ENCODE results near the gene GKN2. TPM values are rescaled to one million over a fixed set of nuclear protein-coding genes. Genes with fewer than 3 reads are reported as not detected.
A peak's percentile ranks its signal among the peaks of the same experiment; 100 is the strongest.

Gene GKN2
- total and polyA plus RNA-seq, 9 of the 15 experiments (the other 6 are each of a cell fraction or from before 2014, with no cell fraction given): not detected

GRCh38 chr2:68939962-68940361 lies 12.7 kb downstream of the GKN2 start:
- intact Hi-C loops (cut with micrococcal nuclease): loop anchor here (10.0 kb wide), 1 partner anchor 365 kb away; no protein-coding TSS in a partner anchor
- Histone ChIP-seq H3K4me2 (ENCODE audit: insufficient read depth, low read length) (no peak overlapping the region), H3K27me3 (ENCODE audit: control insufficient read depth in 2 of 2, insufficient read depth in 2 of 2, low read length in 2 of 2) (peaks cover 3 to 26% of the 10 kb centered on the region in 2 experiments; a peak in 2 of 5 replicates), H4K20me1 (replicated peaks; ENCODE audit: control insufficient read depth, insufficient read depth, low read length) (no peaks in the 10 kb centered on the region), H3K36me3 (ENCODE audit: control insufficient read depth, insufficient read depth, low read length) (no peaks in the 10 kb centered on the region), H3K9ac (ENCODE audit: insufficient read depth in 1 of 2, low read depth in 2 of 2, low read length in 2 of 2) (no peak overlapping the region), H2AFZ (ENCODE audit: low read depth, low read length) (no peak overlapping the region), H3K9me1 (ENCODE audit: control insufficient read depth, insufficient read depth, low read length) (no peaks in the 10 kb centered on the region), H3K9me3 (replicated peaks; ENCODE audit: control insufficient read depth, insufficient read depth, low read depth, low read length) (no peaks in the 10 kb centered on the region), H3K27ac (ENCODE audit: extremely low read depth, low read depth, low read length) (no peak overlapping the region), H3K4me3 (no peak overlapping the region), H3K79me2 (ENCODE audit: control insufficient read depth, insufficient read depth, low read length) (no peaks in the 10 kb centered on the region), H3K4me1 (replicated peaks in 1 of 2; ENCODE audit: control insufficient read depth in 2 of 2, insufficient read depth in 2 of 2, low read length in 2 of 2) (peaks cover 0 to 3% of the 10 kb centered on the region in 2 experiments; a peak in 1 of 5 replicates)
- ChIA-PET POLR2A (interaction anchor here (0.6 kb wide), 1 partner anchor 440 kb away, joined by 3 read pairs; no protein-coding TSS in a partner anchor), CTCF (ENCODE audit: low intra/inter-chr PET ratio) (no interaction called here)
- FAIRE-seq (no peak), ATAC-seq (no peak), DNase-seq (ENCODE audit: extremely low read depth in 1 of 4, low spot score in 3 of 4) (no peak)
- TF ChIP-seq SMARCB1 (IDR thresholded peaks at IDR 0.05; ENCODE audit: insufficient read length, low read depth) (no peak), PURB (CRISPR knock-in tag; IDR thresholded peaks at IDR 0.05; ENCODE audit: low read depth) (no peak), HLTF (IDR thresholded peaks at IDR 0.05) (0 out of 2 replicates have a peak, but pooled peaks have one; percentile 25)
- in situ Hi-C loops (cut with MboI): no loop called here
- 5% methylated on average over 1 of the region's 1 CpG for WGBS (ENCODE audit: insufficient coverage, low coverage, missing lambda C conversion rate)
- BruUV-seq (replicated peaks): no TSS peak

DNA sequence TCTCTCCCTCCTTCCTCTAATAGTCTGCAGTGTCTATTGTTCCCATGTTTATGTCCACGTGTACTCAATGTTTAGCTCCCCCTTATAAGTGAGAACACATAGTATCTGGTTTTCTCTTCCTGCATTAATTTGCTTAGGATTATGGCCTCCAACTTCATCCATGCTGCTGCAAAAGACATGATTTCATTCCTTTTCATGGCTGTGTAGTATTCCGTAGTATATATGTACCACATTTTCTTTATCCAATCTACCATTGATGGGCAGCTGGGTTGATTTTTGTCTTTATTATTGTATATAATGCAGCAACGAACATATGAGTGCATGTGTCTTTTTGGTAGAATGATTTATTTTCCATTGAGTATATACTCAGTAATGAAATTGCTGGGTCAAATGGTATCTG lies 13.8 kb downstream of the GKN2 start:
- H3K79me2 ChIP-seq (ENCODE audit: control insufficient read depth, insufficient read depth, low read length): no peaks in the 10 kb centered on the region
- peaks cover 0 to 2% of the 10 kb centered on the region in 2 experiments; a peak in 1 of 5 replicates for H3K4me1 ChIP-seq (replicated peaks in 1 of 2; ENCODE audit: control insufficient read depth in 2 of 2, insufficient read depth in 2 of 2, low read length in 2 of 2)
- ChIA-PET CTCF (ENCODE audit: low intra/inter-chr PET ratio) (no interaction called here), POLR2A (no interaction called here)
- H3K9me3 ChIP-seq (replicated peaks; ENCODE audit: control insufficient read depth, insufficient read depth, low read depth, low read length): no peaks in the 10 kb centered on the region
- in situ Hi-C loops (cut with MboI): no loop called here
- no peak overlapping the region for H3K4me3 ChIP-seq
- H2AFZ ChIP-seq (ENCODE audit: low read depth, low read length): no peak overlapping the region
- H3K9ac ChIP-seq (ENCODE audit: insufficient read depth in 1 of 2, low read depth in 2 of 2, low read length in 2 of 2): no peak overlapping the region
- H3K4me2 ChIP-seq (ENCODE audit: insufficient read depth, low read length): no peak overlapping the region
- no peaks in the 10 kb centered on the region for H3K9me1 ChIP-seq (ENCODE audit: control insufficient read depth, insufficient read depth, low read length)
- no peak for DNase-seq (ENCODE audit: extremely low read depth in 1 of 4, low spot score in 3 of 4)
- no peaks in the 10 kb centered on the region for H4K20me1 ChIP-seq (replicated peaks; ENCODE audit: control insufficient read depth, insufficient read depth, low read length)
- BruUV-seq (replicated peaks): no TSS peak
- TF ChIP-seq CBX3 (IDR thresholded peaks at IDR 0.05; ENCODE audit: borderline replicate concordance in 1 of 2, low read length in 2 of 2): no peak
- peak; percentile 87 for TF ChIP-seq ZNF146 (CRISPR knock-in tag; IDR thresholded peaks at IDR 0.05; ENCODE audit: unreplicated experiment)
- FAIRE-seq: no peak
- no peak for ATAC-seq
- peaks cover 3 to 23% of the 10 kb centered on the region in 2 experiments; a peak in 3 of 5 replicates for H3K27me3 ChIP-seq (ENCODE audit: control insufficient read depth in 2 of 2, insufficient read depth in 2 of 2, low read length in 2 of 2)
- H3K36me3 ChIP-seq (ENCODE audit: control insufficient read depth, insufficient read depth, low read length): no peaks in the 10 kb centered on the region
- WGBS (ENCODE audit: insufficient coverage, low coverage, missing lambda C conversion rate): 0% methylated on average over 3 of the region's 3 CpGs
- H3K27ac ChIP-seq (ENCODE audit: extremely low read depth, low read depth, low read length): no peak overlapping the region
- intact Hi-C loops (cut with micrococcal nuclease): no loop called here

Measured in K562 (cell line).